ENCODE measurements around the gene ZNG1B. TPM values are rescaled to one million over a fixed set of nuclear protein-coding genes. Genes with fewer than 3 reads are reported as not detected.
"Not testable (repeated sequence)": the region's sequence is repeated elsewhere in the genome, so short reads cannot be mapped to it uniquely, and the experiment has no call there.

ZNG1B gene
- total RNA-seq (29.0 and 36.8 TPM in 2 replicates), polyA plus RNA-seq (23.9 and 25.4 TPM in 2 replicates), polyA minus RNA-seq (ENCODE audit: low replicate concordance) (3.6 and 5.0 TPM in 2 replicates)
- polyA plus RNA-seq (2012) = 21.3 and 21.6 TPM in 2 replicates

DNA sequence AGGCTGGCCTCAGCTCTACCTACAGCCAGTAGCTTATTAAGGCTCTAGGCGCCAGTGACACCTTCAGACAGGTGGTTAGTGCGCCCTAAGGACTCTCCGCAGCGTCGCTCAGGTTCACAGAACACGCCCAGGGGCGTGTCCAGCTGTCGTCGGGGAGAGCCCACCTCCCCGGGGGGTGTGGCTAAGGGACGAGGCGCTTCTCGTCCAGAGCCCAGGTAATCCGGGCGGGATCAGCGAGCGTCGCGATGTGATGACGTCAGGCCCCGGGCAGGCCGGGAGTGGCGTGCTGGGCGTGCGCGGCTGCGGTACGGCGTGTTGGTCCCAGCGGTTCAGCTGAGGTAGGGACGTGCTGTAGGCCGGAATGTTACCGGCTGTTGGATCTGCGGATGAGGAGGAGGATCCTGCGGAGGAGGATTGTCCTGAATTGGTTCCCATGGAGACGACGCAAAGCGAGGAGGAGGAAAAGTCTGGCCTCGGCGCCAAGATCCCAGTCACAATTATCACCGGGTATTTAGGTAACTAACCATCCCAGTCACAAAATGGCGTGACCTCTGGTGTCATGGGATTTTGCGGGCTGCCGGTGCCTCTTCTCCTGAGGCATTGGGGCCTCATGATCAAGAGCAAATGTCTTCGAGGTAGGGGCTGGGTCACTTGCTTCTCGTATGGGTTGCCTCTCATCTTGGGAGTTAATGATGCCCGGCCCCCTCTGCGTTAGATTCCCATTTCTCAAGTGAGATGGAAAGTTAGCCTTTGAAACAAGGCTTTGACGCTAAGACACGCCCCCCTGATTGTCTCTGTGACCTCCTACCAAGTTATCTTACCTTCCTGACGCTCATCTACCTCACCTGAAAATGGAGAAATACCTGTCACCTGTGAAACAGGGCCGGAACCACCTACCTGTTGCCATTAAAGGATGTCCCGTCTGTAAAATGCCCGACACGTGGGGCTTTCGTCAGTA, at the start of gene ZNG1B:
Gene ZNG1B, plus strand, starts transcription at position 184 of the 958 bp plus-strand sequence. Its CDS starts 178 bp downstream, at position 362.
- peak within 1 kb of the TSS; percentile 40 for H3K4me2 ChIP-seq (ENCODE audit: extremely low read depth, insufficient read depth, low read length)
- H3K9ac ChIP-seq (ENCODE audit: insufficient read depth, low read length) = peak within 1 kb of the TSS; percentile 36
- peak; percentile 0 to 2 for DNase-seq (ENCODE audit: low read depth in 2 of 2)
- H3K9me3 ChIP-seq (ENCODE audit: control insufficient read depth, insufficient read depth, low read depth, low read length); H2AFZ ChIP-seq (ENCODE audit: low read length); H3K4me1 ChIP-seq (ENCODE audit: control insufficient read depth, extremely low read depth, insufficient read depth, low read length); H4K20me1 ChIP-seq (ENCODE audit: control insufficient read depth, extremely low read depth, insufficient read depth, low read length); H3K79me2 ChIP-seq (ENCODE audit: control insufficient read depth, insufficient read depth, low read length); H3K36me3 ChIP-seq (ENCODE audit: control insufficient read depth, insufficient read depth, low read length); H3K27me3 ChIP-seq (ENCODE audit: control insufficient read depth, insufficient read depth, low read length): not testable (repeated sequence)
- peak within 1 kb of the TSS; percentile 63 for H3K27ac ChIP-seq (ENCODE audit: insufficient read depth, low read length)
- peak within 1 kb of the TSS; percentile 44 to 65 (median 56) for H3K4me3 ChIP-seq (replicated peaks in 1 of 4; ENCODE audit: control extremely low read depth in 1 of 4, insufficient read depth in 1 of 4, low read depth in 3 of 4, low read length in 4 of 4)

DNA sequence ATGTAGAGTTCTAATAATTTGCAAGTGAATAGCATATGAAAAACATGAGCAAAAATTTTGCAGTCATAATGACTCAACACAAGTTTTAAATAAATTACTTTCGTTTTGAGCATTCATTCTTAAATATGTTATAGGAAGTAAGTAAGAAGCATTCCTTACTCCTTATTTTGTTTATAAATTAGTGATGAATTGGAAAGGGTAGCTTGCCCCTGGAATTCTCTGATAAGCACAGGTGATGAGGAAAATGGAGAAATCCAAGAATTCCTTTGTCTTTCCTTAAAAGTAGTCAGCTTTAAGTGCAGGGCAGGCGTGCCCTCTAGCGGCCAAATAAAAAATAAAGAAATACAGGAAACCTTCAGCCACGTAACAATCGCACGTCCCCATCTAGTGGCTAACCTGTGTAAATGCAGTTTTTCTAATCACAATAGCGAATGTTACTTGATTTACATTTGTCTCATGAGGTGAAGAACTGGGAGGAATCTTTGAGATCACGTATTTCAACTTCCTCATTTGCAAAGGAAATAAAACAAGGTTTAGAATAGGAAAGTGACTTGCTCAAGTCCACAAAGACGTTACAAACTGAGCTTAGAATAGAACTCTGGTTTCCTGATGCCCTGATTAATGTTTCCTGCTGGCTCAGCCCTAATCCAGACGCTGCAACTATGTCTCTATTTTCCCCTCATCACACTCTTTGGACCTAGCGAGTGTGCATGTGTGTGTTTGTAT, 47.2 kb upstream of the ZNG1B start:
- Histone ChIP-seq H3K9me3 (ENCODE audit: control insufficient read depth, insufficient read depth, low read depth, low read length) (no peaks in the 10 kb centered on the region), H3K9ac (ENCODE audit: insufficient read depth, low read length) (no peak overlapping the region), H4K20me1 (ENCODE audit: control insufficient read depth, extremely low read depth, insufficient read depth, low read length) (no peaks in the 10 kb centered on the region), H3K79me2 (ENCODE audit: control insufficient read depth, insufficient read depth, low read length) (no peaks in the 10 kb centered on the region), H3K4me1 (ENCODE audit: control insufficient read depth, extremely low read depth, insufficient read depth, low read length) (no peaks in the 10 kb centered on the region), H3K4me2 (ENCODE audit: extremely low read depth, insufficient read depth, low read length) (peak overlapping the region; percentile 20), H3K27me3 (ENCODE audit: control insufficient read depth, insufficient read depth, low read length) (no peaks in the 10 kb centered on the region), H3K36me3 (ENCODE audit: control insufficient read depth, insufficient read depth, low read length) (no peaks in the 10 kb centered on the region), H3K27ac (ENCODE audit: insufficient read depth, low read length) (no peak overlapping the region), H2AFZ (ENCODE audit: low read length) (no peak overlapping the region), H3K4me3 (replicated peaks in 1 of 4; ENCODE audit: control extremely low read depth in 1 of 4, insufficient read depth in 1 of 4, low read depth in 3 of 4, low read length in 4 of 4) (peak overlapping the region in 2 of 4 experiments; percentile 14 to 32)
- peak; percentile 65 to 84 for DNase-seq (ENCODE audit: low read depth in 2 of 2)
- TF ChIP-seq EZH2 (IDR thresholded peaks at IDR 0.05; ENCODE audit: low read length, missing control alignments) = no peak
- TF ChIP-seq, protein P1, sequence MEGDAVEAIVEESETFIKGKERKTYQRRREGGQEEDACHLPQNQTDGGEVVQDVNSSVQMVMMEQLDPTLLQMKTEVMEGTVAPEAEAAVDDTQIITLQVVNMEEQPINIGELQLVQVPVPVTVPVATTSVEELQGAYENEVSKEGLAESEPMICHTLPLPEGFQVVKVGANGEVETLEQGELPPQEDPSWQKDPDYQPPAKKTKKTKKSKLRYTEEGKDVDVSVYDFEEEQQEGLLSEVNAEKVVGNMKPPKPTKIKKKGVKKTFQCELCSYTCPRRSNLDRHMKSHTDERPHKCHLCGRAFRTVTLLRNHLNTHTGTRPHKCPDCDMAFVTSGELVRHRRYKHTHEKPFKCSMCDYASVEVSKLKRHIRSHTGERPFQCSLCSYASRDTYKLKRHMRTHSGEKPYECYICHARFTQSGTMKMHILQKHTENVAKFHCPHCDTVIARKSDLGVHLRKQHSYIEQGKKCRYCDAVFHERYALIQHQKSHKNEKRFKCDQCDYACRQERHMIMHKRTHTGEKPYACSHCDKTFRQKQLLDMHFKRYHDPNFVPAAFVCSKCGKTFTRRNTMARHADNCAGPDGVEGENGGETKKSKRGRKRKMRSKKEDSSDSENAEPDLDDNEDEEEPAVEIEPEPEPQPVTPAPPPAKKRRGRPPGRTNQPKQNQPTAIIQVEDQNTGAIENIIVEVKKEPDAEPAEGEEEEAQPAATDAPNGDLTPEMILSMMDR (conservative IDR thresholded peaks at IDR 0.05 in 1 of 2, IDR thresholded peaks at IDR 0.05 in 1 of 2; ENCODE audit: low read depth in 1 of 2, low read length in 2 of 2) = peak; percentile 87 to 94

DNA sequence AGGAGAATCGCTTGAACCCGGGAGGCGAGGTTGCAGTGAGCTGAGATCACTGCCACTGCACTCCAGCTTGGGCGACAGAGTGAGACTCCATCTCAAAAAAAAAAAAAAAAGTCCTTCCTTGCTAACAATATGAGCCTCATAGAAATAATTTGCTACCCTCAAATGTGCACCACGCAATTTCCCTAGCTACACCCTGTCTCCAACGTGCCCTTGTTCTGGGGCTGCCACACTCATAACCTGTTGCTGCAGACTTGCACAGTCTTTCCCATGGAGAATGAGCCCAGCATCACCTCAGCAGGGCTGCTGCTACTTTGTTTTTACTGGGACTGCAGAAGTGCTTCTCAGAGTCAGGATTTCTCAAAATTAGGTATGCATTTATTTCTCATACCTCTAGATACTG, 46.4 kb upstream of the ZNG1B start:
- Histone ChIP-seq H3K9ac (ENCODE audit: insufficient read depth, low read length) (no peak overlapping the region), H3K9me3 (ENCODE audit: control insufficient read depth, insufficient read depth, low read depth, low read length) (no peaks in the 10 kb centered on the region), H3K4me3 (replicated peaks in 1 of 4; ENCODE audit: control extremely low read depth in 1 of 4, insufficient read depth in 1 of 4, low read depth in 3 of 4, low read length in 4 of 4) (no peak overlapping the region), H3K27ac (ENCODE audit: insufficient read depth, low read length) (no peak overlapping the region), H3K4me1 (ENCODE audit: control insufficient read depth, extremely low read depth, insufficient read depth, low read length) (no peaks in the 10 kb centered on the region), H4K20me1 (ENCODE audit: control insufficient read depth, extremely low read depth, insufficient read depth, low read length) (no peaks in the 10 kb centered on the region), H3K4me2 (ENCODE audit: extremely low read depth, insufficient read depth, low read length) (no peak overlapping the region), H2AFZ (ENCODE audit: low read length) (no peak overlapping the region), H3K79me2 (ENCODE audit: control insufficient read depth, insufficient read depth, low read length) (no peaks in the 10 kb centered on the region), H3K27me3 (ENCODE audit: control insufficient read depth, insufficient read depth, low read length) (no peaks in the 10 kb centered on the region), H3K36me3 (ENCODE audit: control insufficient read depth, insufficient read depth, low read length) (no peaks in the 10 kb centered on the region)
- no peak for DNase-seq (ENCODE audit: low read depth in 2 of 2)
- TF ChIP-seq EZH2 (IDR thresholded peaks at IDR 0.05; ENCODE audit: low read length, missing control alignments) = no peak
- TF ChIP-seq, protein P1 (conservative IDR thresholded peaks at IDR 0.05 in 1 of 2, IDR thresholded peaks at IDR 0.05 in 1 of 2; ENCODE audit: low read depth in 1 of 2, low read length in 2 of 2) = no peak

All from fibroblast of lung (primary cell).